ENCODE results near the gene GOLIM4. TPM values are rescaled to one million over a fixed set of nuclear protein-coding genes. Genes with fewer than 3 reads are reported as not detected.

GOLIM4 gene
- total and polyA plus RNA-seq, 2 of the 13 experiments (the other 11 are each of a cell fraction or from before 2014, with no cell fraction given) = 10.9 to 47.7 TPM

DNA sequence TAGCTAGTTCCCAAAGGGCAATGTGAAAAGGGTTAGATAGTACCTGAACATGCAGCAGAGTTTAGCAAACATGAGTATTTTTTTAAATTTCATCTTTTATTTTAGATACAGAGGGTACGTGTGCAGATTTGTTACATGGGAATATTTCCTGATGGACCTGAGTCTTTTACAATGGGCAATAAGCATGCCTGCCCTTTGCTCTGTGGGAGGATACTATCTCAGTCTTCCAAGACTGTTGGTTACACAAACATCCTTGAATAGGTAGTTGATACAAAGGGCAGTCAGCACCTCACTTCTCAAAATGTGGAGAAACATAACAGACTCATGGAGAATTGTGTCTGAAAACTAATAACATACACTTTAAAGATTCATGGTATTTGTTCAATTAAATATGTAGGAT lies 103.3 kb downstream of the GOLIM4 start:
- DNase-seq (ENCODE audit: low spot score) (no peak), ATAC-seq (no peak), FAIRE-seq (no peak)
- intact Hi-C loops (cut with micrococcal nuclease; ENCODE audit: unreplicated experiment) = loop anchor here (1.0 kb wide), 1 partner anchor 33 kb away; no protein-coding TSS in a partner anchor
- H3K9me3 ChIP-seq (ENCODE audit: low read length) = no peaks in the 10 kb centered on the region
- TF ChIP-seq ZNF644 (CRISPR knock-in tag; IDR thresholded peaks at IDR 0.05; ENCODE audit: low read depth) (no peak), ZNF660 (CRISPR knock-in tag; IDR thresholded peaks at IDR 0.05; ENCODE audit: borderline replicate concordance, low read depth) (no peak), HNF4G (IDR thresholded peaks at IDR 0.05; ENCODE audit: borderline replicate concordance, low read depth, low read length) (no peak), HNF4G (CRISPR knock-in tag; IDR thresholded peaks at IDR 0.05; ENCODE audit: borderline replicate concordance, low read depth) (no peak), ZNF350 (CRISPR knock-in tag; IDR thresholded peaks at IDR 0.05; ENCODE audit: borderline replicate concordance, low read depth) (no peak), HNRNPK (IDR thresholded peaks at IDR 0.05; ENCODE audit: low read depth, low read length, poor library complexity, severe bottlenecking) (no peak), ELF4 (CRISPR knock-in tag; IDR thresholded peaks at IDR 0.05; ENCODE audit: borderline replicate concordance) (no peak), ZNF264 (CRISPR knock-in tag; IDR thresholded peaks at IDR 0.05) (no peak)
- H3K4me3 ChIP-seq (replicated peaks in 1 of 3; ENCODE audit: insufficient read depth in 1 of 3, low read depth in 2 of 3, low read length in 3 of 3) = no peak overlapping the region
- H3K9ac ChIP-seq (ENCODE audit: insufficient read depth, low read depth, low read length) = no peak overlapping the region
- no peak overlapping the region for H3K4me2 ChIP-seq (ENCODE audit: low read depth, low read length)
- H4K20me1 ChIP-seq (ENCODE audit: insufficient read depth, low read length) = no peaks in the 10 kb centered on the region
- no TSS peak for BruUV-seq (replicated peaks)
- H3K36me3 ChIP-seq (replicated peaks in 1 of 2; ENCODE audit: control insufficient read depth in 1 of 2, insufficient read depth in 2 of 2, low read length in 2 of 2) = no peaks in the 10 kb centered on the region
- in situ Hi-C loops (cut with HindIII; ENCODE audit: extremely low pct_ligation_motif_present, low pct_unique_long_range_greater_than_20kb) = no loop called here
- H3K27me3 ChIP-seq (ENCODE audit: control insufficient read depth in 1 of 2, insufficient read depth in 2 of 2, low read length in 2 of 2) = peaks cover 0 to 1% of the 10 kb centered on the region in 2 experiments; a peak in 1 of 5 replicates
- 15% methylated on average over 1 of the region's 1 CpG for WGBS (ENCODE audit: low lambda C conversion rate)
- H3K4me1 ChIP-seq (ENCODE audit: insufficient read depth, low read length) = no peaks in the 10 kb centered on the region
- ChIA-PET CTCF (ENCODE audit: low intra/inter-chr PET ratio, low total read pairs) (no interaction called here), POLR2A (no interaction called here)
- H3K79me2 ChIP-seq (ENCODE audit: insufficient read depth, low read length) = no peaks in the 10 kb centered on the region
- H3K27ac ChIP-seq (ENCODE audit: extremely low read length, insufficient read depth, low read length) = no peak overlapping the region
- no peak overlapping the region for H2AFZ ChIP-seq (ENCODE audit: low read length)

DNA sequence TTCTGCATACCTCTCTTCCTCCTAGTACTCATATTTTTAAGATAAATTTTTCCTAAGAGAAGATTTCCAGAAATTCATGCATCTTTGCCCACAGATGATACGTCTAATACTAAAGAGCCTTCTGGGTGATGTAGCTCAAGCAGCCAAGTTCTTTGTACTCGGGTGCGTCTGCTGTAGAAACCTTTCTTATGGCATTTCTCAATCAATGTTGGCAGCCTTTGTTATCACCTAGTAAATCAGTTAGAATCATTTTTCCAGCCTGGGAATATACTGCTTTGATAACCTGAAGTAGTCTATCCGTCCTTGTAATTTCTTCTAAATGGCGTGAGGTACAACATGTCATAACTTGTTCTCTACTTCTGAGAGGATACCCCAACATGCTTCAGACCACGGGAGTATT lies 104.5 kb downstream of the GOLIM4 start:
- ATAC-seq (no peak), DNase-seq (ENCODE audit: low spot score) (no peak), FAIRE-seq (no peak)
- in situ Hi-C loops (cut with HindIII; ENCODE audit: extremely low pct_ligation_motif_present, low pct_unique_long_range_greater_than_20kb) (no loop called here), intact Hi-C loops (cut with micrococcal nuclease; ENCODE audit: unreplicated experiment) (no loop called here)
- POLR2A ChIA-PET = no interaction called here
- H3K36me3 ChIP-seq (replicated peaks in 1 of 2; ENCODE audit: control insufficient read depth in 1 of 2, insufficient read depth in 2 of 2, low read length in 2 of 2) = no peaks in the 10 kb centered on the region
- no peaks in the 10 kb centered on the region; a peak in 1 of 5 replicates for H3K27me3 ChIP-seq (ENCODE audit: control insufficient read depth in 1 of 2, insufficient read depth in 2 of 2, low read length in 2 of 2)
- no peak overlapping the region for H3K27ac ChIP-seq (ENCODE audit: extremely low read length, insufficient read depth, low read length)
- CTCF ChIA-PET (ENCODE audit: low intra/inter-chr PET ratio, low total read pairs) = no interaction called here
- no peak overlapping the region for H3K9ac ChIP-seq (ENCODE audit: insufficient read depth, low read depth, low read length)
- H4K20me1 ChIP-seq (ENCODE audit: insufficient read depth, low read length) = no peaks in the 10 kb centered on the region
- no peak overlapping the region for H3K4me2 ChIP-seq (ENCODE audit: low read depth, low read length)
- no TSS peak for BruUV-seq (replicated peaks)
- H3K4me3 ChIP-seq (replicated peaks in 1 of 3; ENCODE audit: insufficient read depth in 1 of 3, low read depth in 2 of 3, low read length in 3 of 3) = no peak overlapping the region
- H3K79me2 ChIP-seq (ENCODE audit: insufficient read depth, low read length) = no peaks in the 10 kb centered on the region
- 49% methylated on average over 6 of the region's 6 CpGs for WGBS (ENCODE audit: low lambda C conversion rate)
- H3K9me3 ChIP-seq (ENCODE audit: low read length) = no peaks in the 10 kb centered on the region
- H3K4me1 ChIP-seq (ENCODE audit: insufficient read depth, low read length) = no peaks in the 10 kb centered on the region
- no peak overlapping the region for H2AFZ ChIP-seq (ENCODE audit: low read length)
- TF ChIP-seq, protein P1, sequence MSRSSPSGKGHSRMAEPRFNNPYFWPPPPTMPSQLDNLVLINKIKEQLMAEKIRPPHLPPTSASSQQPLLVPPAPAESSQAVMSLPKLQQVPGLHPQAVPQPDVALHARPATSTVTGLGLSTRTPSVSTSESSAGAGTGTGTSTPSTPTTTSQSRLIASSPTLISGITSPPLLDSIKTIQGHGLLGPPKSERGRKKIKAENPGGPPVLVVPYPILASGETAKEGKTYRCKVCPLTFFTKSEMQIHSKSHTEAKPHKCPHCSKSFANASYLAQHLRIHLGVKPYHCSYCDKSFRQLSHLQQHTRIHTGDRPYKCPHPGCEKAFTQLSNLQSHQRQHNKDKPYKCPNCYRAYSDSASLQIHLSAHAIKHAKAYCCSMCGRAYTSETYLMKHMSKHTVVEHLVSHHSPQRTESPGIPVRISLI (CRISPR knock-in tag; IDR thresholded peaks at IDR 0.05; ENCODE audit: borderline replicate concordance) = no peak
- TF ChIP-seq, protein P2, sequence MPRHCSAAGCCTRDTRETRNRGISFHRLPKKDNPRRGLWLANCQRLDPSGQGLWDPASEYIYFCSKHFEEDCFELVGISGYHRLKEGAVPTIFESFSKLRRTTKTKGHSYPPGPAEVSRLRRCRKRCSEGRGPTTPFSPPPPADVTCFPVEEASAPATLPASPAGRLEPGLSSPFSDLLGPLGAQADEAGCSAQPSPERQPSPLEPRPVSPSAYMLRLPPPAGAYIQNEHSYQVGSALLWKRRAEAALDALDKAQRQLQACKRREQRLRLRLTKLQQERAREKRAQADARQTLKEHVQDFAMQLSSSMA (CRISPR knock-in tag; IDR thresholded peaks at IDR 0.05) = no peak
- TF ChIP-seq ZNF746 (CRISPR knock-in tag; IDR thresholded peaks at IDR 0.05) (no peak), ARNT (IDR thresholded peaks at IDR 0.05) (no peak), SIN3B (IDR thresholded peaks at IDR 0.05; ENCODE audit: low read length) (no peak)

Measured in HepG2 (cell line).